Right cardiac atrium (tissue), 5 donors: Measurements from ENCODE around the gene SPNS1. TPM values are rescaled to one million over a fixed set of nuclear protein-coding genes. Genes with fewer than 3 reads are reported as not detected.
"Not testable (repeated sequence)": the region's sequence is repeated elsewhere in the genome, so short reads cannot be mapped to it uniquely, and the experiment has no call there.

ENCODE experiments used
- ATAC-seq, 2 donors: fragments of 200-7000 bp; cut with Tn5 transposase; one replicate each; pipeline versions ENCODE4 v1.8.0 to v1.9.1; 2020; ENCODE audit warnings: moderate library complexity in 2 of 2, mild to moderate bottlenecking in 1 of 2
- DNase-seq, 3 donors: peaks; one replicate each; pipeline ENCODE4 v3.0.0-alpha.2; 2020
- H3K27ac ChIP-seq: one replicate; pipeline ENCODE4 v1.5.1; 2013; ENCODE audit warnings: mild to moderate bottlenecking, low read length, control low read depth, moderate library complexity
- H3K27me3 ChIP-seq: one replicate; pipeline ENCODE4 v1.6.1; 2013; ENCODE audit not compliant: control insufficient read depth, insufficient read depth
- H3K4me1 ChIP-seq: one replicate; pipeline ENCODE4 v1.6.1; 2013; ENCODE audit warnings: low read length; ENCODE audit not compliant: control insufficient read depth, insufficient read depth
- H3K4me3 ChIP-seq: one replicate; pipeline ENCODE4 v1.5.1; 2013; ENCODE audit warnings: low read length, control low read depth
- H3K9me3 ChIP-seq: one replicate; pipeline ENCODE4 v1.6.1; 2013; ENCODE audit warnings: low read length; ENCODE audit not compliant: control insufficient read depth
- WGBS: extraction: QIAGEN DNeasy Blood & Tissue Kit; methylation state at CpG from one replicate; pipeline ENCODE4 v1.1.7; 2013; 5-methylcytosine and 5-hydroxymethylcytosine counted together
- intact Hi-C, 4 donors: fragments of 100-400 bp; cut with DNase I; formaldehyde crosslinking; loops; one replicate each; pipeline versions ENCODE4 v1.11.0 to v1.14.0; 2022 to 2023
- polyA plus RNA-seq: library from polyadenylated mRNA; stranded (reverse); fragments of 200-250 nt; gene quantifications from one replicate; pipeline ENCODE4 v1.2.3, GENCODE V29; 2013
- total RNA-seq, 4 donors: library from RNA; stranded (reverse); fragmentation: NEBNext Ultra II Directional; extraction: Animal tissue kit (Norgen Biotek cat#: 25700); gene quantifications; one replicate each; pipeline ENCODE4 v1.2.1, GENCODE V29; 2021
- donor health status: healthy with polysubstance abuse.
- donor health status: DM: no; HTN: yes; CAD: no.
- donor health status: DM: no; HTN: no; CAD: no.
- donor health status: DM: no; HTN: yes; CAD: no; lungs with severe emphysema.
- donor health status: DM: yes; HTN: yes; CAD: no.

SPNS1 gene
- total and polyA plus RNA-seq, 5 donors = 16.1 to 19.5 (median 16.7) TPM

- ATAC-seq (no peak), DNase-seq (no peak)
- Histone ChIP-seq H3K27me3 (no peaks in the 10 kb centered on the region), H3K27ac (no peak overlapping the region), H3K4me3 (no peak overlapping the region), H3K4me1 (no peaks in the 10 kb centered on the region), H3K9me3 (no peaks in the 10 kb centered on the region)
- WGBS = 92% methylated on average over 4 of the region's 4 CpGs
- intact Hi-C loops = no loop called here
These were observed 39.2 kb upstream of the SPNS1 start for GRCh38 chr16:28935346-28935745.

- ATAC-seq (peak; percentile 96 to 99), DNase-seq (peak; percentile 88 to 95 (median 93))
- Histone ChIP-seq H3K27me3 (no peaks in the 10 kb centered on the region), H3K27ac (no peak overlapping the region), H3K9me3 (no peaks in the 10 kb centered on the region), H3K4me3 (peak overlapping the region; percentile 36), H3K4me1 (no peaks in the 10 kb centered on the region)
- intact Hi-C loops = no loop called here
- 30% methylated on average over 36 of the region's 36 CpGs for WGBS
These were observed 38.4 kb upstream of the SPNS1 start for GRCh38 chr16:28935924-28936783.

- 67% methylated on average over 26 of the region's 26 CpGs for WGBS
- H3K4me3 ChIP-seq = no peak overlapping the region
- intact Hi-C loops = no loop called here
- H3K27ac ChIP-seq = no peak overlapping the region
- ATAC-seq (peak in 1 of 2 donors; percentile 6), DNase-seq (peak in 1 of 3 donors; percentile 67)
- no peaks in the 10 kb centered on the region for H3K9me3 ChIP-seq
- no peaks in the 10 kb centered on the region for H3K27me3 ChIP-seq
- no peaks in the 10 kb centered on the region for H3K4me1 ChIP-seq
These were observed 37.8 kb upstream of the SPNS1 start for GRCh38 chr16:28936784-28937155.

- H3K27ac ChIP-seq = no peak overlapping the region
- intact Hi-C loops = no loop called here
- DNase-seq = no peak
- ATAC-seq = no peak
- WGBS = 80% methylated on average over 14 of the region's 14 CpGs
- no peak overlapping the region for H3K4me3 ChIP-seq
- no peaks in the 10 kb centered on the region for H3K4me1 ChIP-seq
- no peaks in the 10 kb centered on the region for H3K27me3 ChIP-seq
- H3K9me3 ChIP-seq = no peaks in the 10 kb centered on the region
These were observed 37.2 kb upstream of the SPNS1 start for GRCh38 chr16:28937222-28937876.

GRCh38 chr16:28938721-28939120, 35.9 kb upstream of the SPNS1 start:
- intact Hi-C loops = no loop called here
- Histone ChIP-seq H3K27ac (no peak overlapping the region), H3K9me3 (no peaks in the 10 kb centered on the region), H3K4me3 (no peak overlapping the region), H3K27me3 (no peaks in the 10 kb centered on the region), H3K4me1 (no peaks in the 10 kb centered on the region)
- ATAC-seq (no peak), DNase-seq (no peak)
- 83% methylated on average over 7 of the region's 7 CpGs for WGBS

- not testable (repeated sequence) for H3K4me1 ChIP-seq, DNase-seq, H3K4me3 ChIP-seq, H3K27me3 ChIP-seq, H3K27ac ChIP-seq, H3K9me3 ChIP-seq, ATAC-seq
- WGBS = 90% methylated on average over 7 of the region's 7 CpGs
- intact Hi-C loops = loop anchor here in 3 of 4 donors (5.0 to 10.0 kb wide), 2 partner anchors 65 to 118 kb away; partner anchors contain the start of genes ATP2A1 (in 2 of the 3) and ATXN2L (in 1 of the 3)
These were observed 34.8 kb upstream of the SPNS1 start for GRCh38 chr16:28939825-28940224.

- intact Hi-C loops = loop anchor here in 3 of 4 donors (5.0 to 10.0 kb wide), 2 partner anchors 68 to 121 kb away; partner anchors contain the start of genes ATP2A1 (in 2 of the 3) and ATXN2L (in 1 of the 3)
- ATAC-seq = no peak
- H3K9me3 ChIP-seq = no peaks in the 10 kb centered on the region
- H3K4me1 ChIP-seq = no peaks in the 10 kb centered on the region
- DNase-seq = no peak
- no peak overlapping the region for H3K27ac ChIP-seq
- no peak overlapping the region for H3K4me3 ChIP-seq
- H3K27me3 ChIP-seq = no peaks in the 10 kb centered on the region
These were observed 31.3 kb upstream of the SPNS1 start for GRCh38 chr16:28943281-28943680.

- DNase-seq (peak in 1 of 3 donors; percentile 2), ATAC-seq (no peak)
- Histone ChIP-seq H3K4me1 (no peaks in the 10 kb centered on the region), H3K27me3 (no peaks in the 10 kb centered on the region), H3K4me3 (no peak overlapping the region), H3K9me3 (no peaks in the 10 kb centered on the region), H3K27ac (no peak overlapping the region)
- intact Hi-C loops = loop anchor here in 2 of 4 donors (10.0 kb wide), 1 partner anchor 72 kb away; the partner anchor contains the start of gene ATP2A1 (in 2 of the 2)
- 76% methylated on average over 4 of the region's 4 CpGs for WGBS
These were observed 27.9 kb upstream of the SPNS1 start for GRCh38 chr16:28946681-28947080.

GRCh38 chr16:28950648-28951409, 23.7 kb upstream of the SPNS1 start, which contains the start of gene NFATC2IP:
Gene NFATC2IP (plus strand): TSS chr16:28950937. CDS start chr16:28951012, 75 bp downstream.
- no peaks in the 10 kb centered on the region for H3K9me3 ChIP-seq
- intact Hi-C loops = no loop called here
- DNase-seq (peak; percentile 99 to 100 (median 100)), ATAC-seq (peak; percentile 98 to 99)
- peak within 1 kb of the TSS; percentile 49 for H3K27ac ChIP-seq
- no peaks in the 10 kb centered on the region for H3K27me3 ChIP-seq
- under 1% methylated on average over 79 of the region's 79 CpGs for WGBS
- no peaks in the 10 kb centered on the region for H3K4me1 ChIP-seq
- H3K4me3 ChIP-seq = peak within 1 kb of the TSS; percentile 86

GRCh38 chr16:28951410-28951943, 23.1 kb upstream of the SPNS1 start:
- 2% methylated on average over 17 of the region's 17 CpGs for WGBS
- Histone ChIP-seq H3K27ac (peak overlapping the region; percentile 40), H3K27me3 (no peaks in the 10 kb centered on the region), H3K4me1 (no peaks in the 10 kb centered on the region), H3K9me3 (no peaks in the 10 kb centered on the region), H3K4me3 (peak overlapping the region; percentile 86)
- DNase-seq (peak in 2 of 3 donors; percentile 30 to 82), ATAC-seq (peak; percentile 49 to 71)
- intact Hi-C loops = no loop called here
